ENCODE results near the gene MUC5AC. TPM values are rescaled to one million over a fixed set of nuclear protein-coding genes. Genes with fewer than 3 reads are reported as not detected.

Gene MUC5AC
- total RNA-seq, 2 donors from 2014 or later = not detected

GRCh38 chr11:1217151-1217550 lies 59.4 kb downstream of the MUC5AC start:
- H3K36me3 Mint-ChIP-seq = no peaks in the 10 kb centered on the region
- no peak for ATAC-seq
- DNase-seq (ENCODE audit: low spot score in 2 of 2) = no peak
- peaks cover 5 to 10% of the 10 kb centered on the region in 2 donors for H3K9me3 Mint-ChIP-seq
- H3K27ac Mint-ChIP-seq = no peak overlapping the region

DNA sequence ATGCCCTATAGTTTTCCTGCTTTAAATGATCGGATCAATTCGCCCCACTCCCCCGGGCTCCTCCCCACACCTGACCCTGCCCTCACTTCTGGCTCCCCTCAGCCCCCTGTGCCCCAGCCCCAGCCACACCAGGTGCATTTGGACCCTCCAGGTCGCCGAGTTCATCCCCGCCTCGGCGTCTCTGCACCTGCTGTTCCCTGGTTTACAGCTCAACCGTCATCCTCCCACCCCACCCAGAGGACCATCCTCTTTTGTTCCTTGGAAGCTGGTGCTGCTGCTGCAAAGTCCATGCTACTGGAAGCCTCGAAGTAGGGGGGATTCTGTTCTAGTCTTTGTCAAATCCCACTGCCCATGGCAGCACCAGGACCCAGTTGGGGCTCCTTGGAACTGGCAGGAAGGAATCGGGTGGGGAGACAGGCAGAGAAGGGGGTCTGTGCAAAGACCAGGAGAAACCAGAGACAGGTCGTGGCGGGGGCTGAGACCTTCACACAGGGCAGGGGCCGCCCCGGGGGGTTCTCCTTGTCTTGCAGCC lies 60.6 kb downstream of the MUC5AC start:
- no peak for DNase-seq (ENCODE audit: low spot score in 2 of 2)
- no peak for ATAC-seq
- no peaks in the 10 kb centered on the region for H3K36me3 Mint-ChIP-seq
- H3K9me3 Mint-ChIP-seq = peaks cover under 1 to 1% of the 10 kb centered on the region in 2 donors
- no peak overlapping the region for H3K27ac Mint-ChIP-seq

- Mint-ChIP-seq H3K9me3 (no peaks in the 10 kb centered on the region), H3K27ac (no peak overlapping the region), H3K36me3 (no peaks in the 10 kb centered on the region)
- ATAC-seq (no peak), DNase-seq (ENCODE audit: low spot score in 2 of 2) (no peak)
These were observed 61.2 kb downstream of the MUC5AC start for GRCh38 chr11:1218788-1219445.

DNA sequence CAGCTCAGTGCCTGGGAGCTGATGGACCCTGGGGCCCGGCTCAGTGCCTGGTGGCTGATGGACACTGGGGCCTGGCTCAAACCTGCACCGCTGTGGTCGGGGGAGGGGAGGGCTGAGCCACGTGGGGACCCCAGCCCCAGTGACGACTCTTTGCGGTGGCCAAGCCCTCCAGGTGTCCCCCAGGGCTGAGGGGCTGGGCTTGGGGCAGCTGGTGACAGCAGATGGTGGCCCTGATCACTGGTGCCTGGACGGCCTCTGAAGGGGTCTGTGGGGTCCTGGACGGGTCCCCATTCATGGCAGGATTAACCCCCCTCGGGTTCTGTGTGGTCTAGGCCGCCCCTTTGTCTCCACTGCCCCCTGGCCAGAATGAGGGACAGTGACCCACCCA lies 61.7 kb downstream of the MUC5AC start:
- ATAC-seq (no peak), DNase-seq (ENCODE audit: low spot score in 2 of 2) (no peak)
- no peaks in the 10 kb centered on the region for H3K9me3 Mint-ChIP-seq
- no peaks in the 10 kb centered on the region for H3K36me3 Mint-ChIP-seq
- no peak overlapping the region for H3K27ac Mint-ChIP-seq

DNA sequence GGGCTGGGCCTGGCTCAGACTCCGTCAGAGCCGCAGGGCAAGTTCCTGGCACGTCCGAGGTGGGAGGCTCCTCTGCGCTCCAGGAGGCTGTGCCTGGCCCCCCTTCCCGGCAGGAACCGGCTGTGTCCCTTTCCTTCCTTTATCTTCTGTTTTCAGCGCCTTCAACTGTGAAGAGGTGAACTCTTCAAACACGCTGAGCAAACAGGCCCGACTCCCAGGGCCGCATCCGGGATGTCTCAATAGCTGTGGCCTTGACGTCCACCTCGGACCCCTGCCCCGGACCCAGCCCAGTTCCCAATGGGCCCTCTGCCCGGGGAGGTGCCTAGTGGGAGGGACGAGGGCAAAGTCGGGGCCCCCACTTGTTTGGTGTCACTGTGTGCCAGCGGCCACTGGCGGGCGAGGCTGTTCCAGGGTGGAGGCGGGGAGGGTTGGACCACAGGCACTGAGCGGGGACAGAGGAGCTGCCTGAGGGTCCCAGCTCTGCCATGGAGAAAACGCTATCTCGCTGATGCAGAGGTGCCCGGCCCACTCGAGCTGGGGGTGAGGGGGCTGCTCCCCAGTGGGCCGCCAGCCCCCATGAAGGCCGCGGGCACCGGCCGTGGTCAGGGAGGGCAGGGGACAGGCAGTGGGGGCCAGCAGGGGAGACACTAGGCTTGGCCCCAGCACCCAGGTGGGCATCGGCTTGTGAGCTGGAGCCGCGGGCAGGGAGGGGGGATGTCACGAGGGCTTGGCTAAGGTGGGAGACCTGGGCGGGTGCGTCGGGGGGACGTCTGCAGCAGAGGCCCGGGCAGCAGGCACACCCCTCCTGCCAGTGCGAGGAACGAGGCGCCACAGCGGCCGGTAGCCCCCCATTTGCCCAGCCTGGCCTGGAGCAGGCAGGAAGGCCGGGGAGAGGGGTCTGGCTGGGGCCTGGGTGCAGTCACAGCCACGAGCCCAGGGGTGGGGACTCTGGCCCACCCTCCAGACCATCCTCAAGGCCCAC lies 62.4 kb downstream of the MUC5AC start:
- ATAC-seq (no peak), DNase-seq (ENCODE audit: low spot score in 2 of 2) (no peak)
- H3K9me3 Mint-ChIP-seq = no peaks in the 10 kb centered on the region
- no peak overlapping the region for H3K27ac Mint-ChIP-seq
- H3K36me3 Mint-ChIP-seq = no peaks in the 10 kb centered on the region

GRCh38 chr11:1220941-1221721 lies 63.4 kb downstream of the MUC5AC start:
- no peak overlapping the region for H3K27ac Mint-ChIP-seq
- DNase-seq (ENCODE audit: low spot score in 2 of 2) = no peak
- H3K36me3 Mint-ChIP-seq = no peaks in the 10 kb centered on the region

GRCh38 chr11:1221848-1222311 lies 64.1 kb downstream of the MUC5AC start:
- Mint-ChIP-seq H3K27ac (no peak overlapping the region), H3K36me3 (no peaks in the 10 kb centered on the region), H3K9me3 (no peaks in the 10 kb centered on the region)
- DNase-seq (ENCODE audit: low spot score in 2 of 2) = no peak
- no peak for ATAC-seq

More at GRCh38 chr11:1220941-1221721, 63.4 kb downstream of the MUC5AC start:
- ATAC-seq = no peak
- H3K9me3 Mint-ChIP-seq = no peaks in the 10 kb centered on the region

DNA sequence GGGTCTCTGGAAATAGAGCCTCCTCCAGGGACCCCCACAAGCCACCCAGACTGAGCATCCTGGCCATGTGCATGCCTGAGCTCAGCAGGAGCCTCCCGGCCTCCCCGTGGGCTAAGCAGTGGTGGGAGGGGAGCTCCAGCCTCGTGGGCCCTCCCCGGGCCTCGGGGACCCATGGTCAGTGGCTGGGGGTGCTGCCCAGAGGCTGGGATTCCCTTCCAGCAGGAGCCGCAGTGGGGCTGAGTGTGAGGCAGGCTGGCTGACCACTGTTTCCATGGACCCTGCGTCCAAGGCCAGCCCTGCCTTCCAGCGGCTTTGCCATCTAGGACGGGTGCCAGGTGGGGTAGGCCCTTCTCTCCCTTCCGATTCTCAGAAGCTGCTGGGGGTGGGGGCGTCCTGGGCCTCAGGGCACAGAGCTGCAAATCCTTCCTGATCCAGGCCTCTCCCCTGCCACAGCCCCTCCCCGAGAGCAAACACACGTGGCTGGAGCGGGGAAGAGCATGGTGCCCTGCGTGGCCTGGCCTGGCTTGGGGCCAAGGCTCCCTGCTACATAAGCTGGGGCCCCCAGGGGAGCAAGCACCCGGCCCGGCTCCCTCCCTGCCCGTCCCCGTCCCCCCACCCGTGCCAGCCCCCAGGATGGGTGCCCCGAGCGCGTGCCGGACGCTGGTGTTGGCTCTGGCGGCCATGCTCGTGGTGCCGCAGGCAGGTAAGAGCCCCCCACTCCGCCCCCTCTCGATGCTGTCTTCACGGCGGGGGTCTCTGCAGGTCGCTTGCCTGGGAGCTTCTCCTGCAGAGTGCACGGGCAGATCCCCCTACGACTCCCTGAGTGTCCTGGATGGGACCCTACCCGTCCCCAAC lies 65.0 kb downstream of the MUC5AC start, which contains the start of gene MUC5B:
Gene MUC5B, plus strand, starts transcription at position 576 of the 855 bp plus-strand sequence. Its CDS starts 58 bp downstream, at position 634.
- H3K36me3 Mint-ChIP-seq = no peaks in the 10 kb centered on the region

DNA sequence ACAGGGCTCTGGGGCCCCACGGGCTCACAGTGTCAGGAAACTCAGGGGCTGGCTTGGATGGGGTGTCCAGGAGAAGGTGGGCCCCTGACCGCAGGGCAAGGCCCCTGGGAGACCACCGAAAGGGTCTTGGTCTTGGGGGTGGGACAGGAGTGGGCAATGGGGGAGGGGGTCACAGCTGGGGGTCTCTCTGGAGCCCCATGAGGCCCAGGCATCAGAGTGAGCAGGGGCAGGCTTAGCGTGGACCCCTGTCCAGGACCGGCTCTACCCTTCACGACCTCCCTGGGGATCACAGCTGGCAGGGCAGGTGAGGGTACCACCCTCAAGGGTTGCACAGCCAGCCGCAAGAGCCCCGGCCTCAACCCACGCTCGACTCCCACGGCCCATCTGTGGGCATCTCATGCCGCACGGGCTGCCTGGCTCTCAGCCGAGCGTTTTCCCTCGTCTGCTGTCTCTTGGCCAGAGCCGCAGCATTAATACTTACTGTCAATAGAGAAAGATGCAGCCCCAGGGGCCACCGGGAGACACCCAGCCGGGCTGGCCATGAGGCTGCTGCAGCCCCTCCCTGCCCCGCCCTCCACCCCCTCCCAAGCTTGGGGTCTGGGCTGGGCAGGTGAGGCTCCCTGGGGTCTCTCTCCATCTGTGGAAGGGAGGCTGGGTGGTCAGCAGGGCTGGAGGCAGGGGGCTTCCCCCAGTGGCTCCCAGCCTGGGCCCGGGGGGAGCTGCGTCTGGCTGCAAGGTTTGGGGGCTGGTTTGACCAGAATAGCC lies 65.8 kb downstream of the MUC5AC start:
- no peak overlapping the region for H3K27ac Mint-ChIP-seq
- DNase-seq (ENCODE audit: low spot score in 2 of 2) (peak in 1 of 2 donors; percentile 49), ATAC-seq (no peak)
- H3K36me3 Mint-ChIP-seq = no peaks in the 10 kb centered on the region
- H3K9me3 Mint-ChIP-seq = no peaks in the 10 kb centered on the region

More for the DNA sequence above, 65.0 kb downstream of the MUC5AC start, which contains the start of gene MUC5B:
- peak in 1 of 2 donors; percentile 48 for DNase-seq (ENCODE audit: low spot score in 2 of 2)
- Mint-ChIP-seq H3K9me3 (no peaks in the 10 kb centered on the region), H3K27ac (no peak within 1 kb of the TSS)
- no peak for ATAC-seq

- no peaks in the 10 kb centered on the region for H3K9me3 Mint-ChIP-seq
- ATAC-seq = no peak
- H3K36me3 Mint-ChIP-seq = no peaks in the 10 kb centered on the region
- peak in 1 of 2 donors; percentile 48 for DNase-seq (ENCODE audit: low spot score in 2 of 2)
- H3K27ac Mint-ChIP-seq = no peak overlapping the region
These were observed 66.3 kb downstream of the MUC5AC start for GRCh38 chr11:1224111-1224490.

- Mint-ChIP-seq H3K27ac (no peak overlapping the region), H3K36me3 (no peaks in the 10 kb centered on the region), H3K9me3 (no peaks in the 10 kb centered on the region)
- ATAC-seq (no peak), DNase-seq (ENCODE audit: low spot score in 2 of 2) (peak in 1 of 2 donors; percentile 44)
These were observed 67.0 kb downstream of the MUC5AC start for GRCh38 chr11:1224491-1225385.

DNA sequence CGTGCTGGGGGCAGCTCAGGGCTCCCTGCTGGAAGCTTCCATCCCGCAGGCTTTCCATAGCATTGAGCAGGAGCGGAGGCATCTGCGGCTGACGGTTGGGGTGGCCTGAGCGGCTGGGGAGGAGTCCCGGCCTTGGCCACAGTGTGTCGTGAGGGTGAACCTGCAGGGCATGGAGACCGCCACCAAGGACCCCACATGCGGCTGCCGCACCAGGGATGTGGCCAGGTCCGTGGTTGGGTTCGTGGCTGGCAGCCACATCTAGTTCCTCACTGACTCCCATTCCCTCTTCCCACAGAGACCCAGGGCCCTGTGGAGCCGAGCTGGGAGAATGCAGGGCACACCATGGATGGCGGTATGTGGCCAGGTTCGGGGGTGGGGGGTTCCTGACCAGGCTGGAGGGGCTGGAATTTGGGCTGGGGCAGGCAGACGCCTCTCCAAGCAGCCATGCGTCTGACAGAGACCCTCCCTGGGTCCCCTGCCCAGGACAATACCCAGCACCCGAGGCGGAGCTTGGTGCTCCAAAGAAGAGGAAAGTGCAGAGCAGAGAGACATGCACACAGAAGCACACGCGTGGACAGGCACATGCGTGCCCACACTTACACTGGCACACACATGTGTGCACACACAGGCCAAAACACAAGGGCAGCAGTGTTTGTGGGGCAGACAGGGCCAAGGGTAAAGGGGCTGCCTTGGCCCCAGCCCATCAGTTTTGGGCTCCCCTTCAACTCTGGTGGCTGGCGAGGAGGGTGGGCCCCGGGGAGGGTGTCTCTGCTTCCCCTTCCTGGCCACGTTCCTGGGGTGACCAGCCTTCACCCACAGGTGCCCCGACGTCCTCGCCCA lies 67.9 kb downstream of the MUC5AC start:
- H3K9me3 Mint-ChIP-seq = no peaks in the 10 kb centered on the region
- DNase-seq (ENCODE audit: low spot score in 2 of 2) = no peak
- no peak overlapping the region for H3K27ac Mint-ChIP-seq
- no peaks in the 10 kb centered on the region for H3K36me3 Mint-ChIP-seq
- no peak for ATAC-seq

DNA sequence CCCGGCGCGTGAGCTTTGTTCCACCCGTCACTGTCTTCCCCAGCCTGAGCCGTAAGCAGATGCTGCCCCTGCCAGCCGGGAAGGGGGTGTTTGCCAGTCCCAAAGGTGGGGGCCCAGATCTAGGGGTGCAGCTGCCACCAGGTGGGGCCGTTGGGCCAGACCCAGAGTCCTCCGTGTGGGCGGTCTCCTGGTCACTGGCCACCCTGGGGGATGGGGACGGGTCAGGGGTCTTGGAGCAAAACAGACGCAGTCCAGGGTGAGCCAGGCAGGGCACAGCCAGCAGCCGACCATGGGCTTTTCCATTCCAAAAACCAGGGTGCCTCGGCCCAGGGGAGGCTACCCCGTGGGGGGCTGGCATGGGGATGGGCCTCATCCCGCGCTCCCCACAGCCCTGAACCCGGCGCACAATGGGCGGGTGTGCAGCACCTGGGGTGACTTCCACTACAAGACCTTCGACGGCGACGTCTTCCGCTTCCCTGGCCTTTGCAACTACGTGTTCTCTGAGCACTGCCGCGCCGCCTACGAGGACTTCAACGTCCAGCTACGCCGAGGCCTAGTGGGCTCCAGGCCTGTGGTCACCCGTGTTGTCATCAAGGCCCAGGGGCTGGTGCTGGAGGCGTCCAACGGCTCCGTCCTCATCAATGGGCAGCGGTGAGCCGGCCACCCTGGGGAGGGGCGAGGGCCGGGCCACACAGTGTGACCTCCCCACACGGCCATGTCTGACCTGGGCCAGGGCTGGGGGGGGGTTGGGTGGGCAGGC lies 68.7 kb downstream of the MUC5AC start:
- Mint-ChIP-seq H3K36me3 (no peaks in the 10 kb centered on the region), H3K9me3 (no peaks in the 10 kb centered on the region), H3K27ac (no peak overlapping the region)
- ATAC-seq (no peak), DNase-seq (ENCODE audit: low spot score in 2 of 2) (no peak)
